C4-2B (cell line): ENCODE measurements around the gene RABGAP1.
A peak's percentile ranks its signal among the peaks of the same experiment; 100 is the strongest.
"Not testable (repeated sequence)": the region's sequence is repeated elsewhere in the genome, so short reads cannot be mapped to it uniquely, and the experiment has no call there.

ENCODE experiments used
- H3K27ac ChIP-seq: fragments of 450-650 bp; 2 replicates; pipeline ENCODE4 v1.5.1; 2017
- CTCF ChIP-seq: fragments of 450-650 bp; conservative IDR thresholded peaks from 2 replicates; pipeline ENCODE4 v1.5.1; 2017; ENCODE audit warnings: mild to moderate bottlenecking
- ZFX ChIP-seq: fragments of 450-650 bp; IDR thresholded peaks from 2 replicates; pipeline ENCODE4 v1.6.1; 2017

Gene RABGAP1

GRCh38 chr9:122940749-122941581 lies at the start of gene RABGAP1:
TSS of gene RABGAP1 (plus strand) at chr9:122941020. CDS start at chr9:122957060, 16,040 bp downstream.
- peak within 1 kb of the TSS; percentile 83 for H3K27ac ChIP-seq
- no peak for TF ChIP-seq CTCF
- TF ChIP-seq ZFX, result peak; percentile 66

- no peak overlapping the region for H3K27ac ChIP-seq
- TF ChIP-seq CTCF (no peak), ZFX (no peak)
Observed at GRCh38 chr9:122897969-122898368, 42.9 kb upstream of the RABGAP1 start.

GRCh38 chr9:122900791-122901190 lies 40.0 kb upstream of the RABGAP1 start:
- no peak overlapping the region for H3K27ac ChIP-seq
- TF ChIP-seq CTCF, result no peak
- TF ChIP-seq ZFX, result no peak

GRCh38 chr9:122904466-122904822 lies 36.4 kb upstream of the RABGAP1 start:
- peak overlapping the region; percentile 90 for H3K27ac ChIP-seq
- no peak for TF ChIP-seq CTCF
- TF ChIP-seq ZFX, result no peak

GRCh38 chr9:122904823-122905710 lies 35.8 kb upstream of the RABGAP1 start, which contains the start of gene RC3H2:
TSS of gene RC3H2 (minus strand) at chr9:122905359. CDS start at chr9:122897509, 7,850 bp downstream.
- H3K27ac ChIP-seq, result peak within 1 kb of the TSS; percentile 90
- TF ChIP-seq ZFX, result peak; percentile 96
- TF ChIP-seq CTCF, result no peak

GRCh38 chr9:122906122-122906521 lies 34.7 kb upstream of the RABGAP1 start:
- not testable (repeated sequence) for H3K27ac ChIP-seq

GRCh38 chr9:122912671-122912963 lies 28.2 kb upstream of the RABGAP1 start:
- TF ChIP-seq CTCF, result no peak
- TF ChIP-seq ZFX, result no peak
- H3K27ac ChIP-seq, result peak overlapping the region; percentile 79
